Measurements from ENCODE around the gene MBOAT2. TPM values are rescaled to one million over a fixed set of nuclear protein-coding genes. Genes with fewer than 3 reads are reported as not detected.

Gene MBOAT2
- total and polyA plus RNA-seq, 2 experiments from 2014 or later: 15.9 to 22.7 TPM

- no peaks in the 10 kb centered on the region for H3F3A ChIP-seq (replicated peaks; ENCODE audit: low read depth)
- H3K4me3 Mint-ChIP-seq: no peak overlapping the region
- no peak overlapping the region for H3K27ac Mint-ChIP-seq
- TF ChIP-seq ZNF331 (CRISPR knock-in tag; IDR thresholded peaks at IDR 0.05; ENCODE audit: low read depth) (no peak), REST (IDR thresholded peaks at IDR 0.05; ENCODE audit: unreplicated experiment) (no peak), CREB1 (CRISPR knock-in tag; IDR thresholded peaks at IDR 0.05; ENCODE audit: low read depth) (no peak), EZH2phosphoT487 (IDR thresholded peaks at IDR 0.05; ENCODE audit: unreplicated experiment) (no peak), ETS1 (IDR thresholded peaks at IDR 0.05) (no peak), CTCF (conservative IDR thresholded peaks at IDR 0.05; ENCODE audit: low read depth in 2 of 2) (no peak), POLR2AphosphoS5 (IDR thresholded peaks at IDR 0.05; ENCODE audit: low read depth) (no peak), ZNF114 (CRISPR knock-in tag; IDR thresholded peaks at IDR 0.05) (no peak), ZNF462 (CRISPR knock-in tag; IDR thresholded peaks at IDR 0.05) (no peak), NANOG (IDR thresholded peaks at IDR 0.05; ENCODE audit: borderline replicate concordance) (no peak), STAT1 (IDR thresholded peaks at IDR 0.05; ENCODE audit: unreplicated experiment) (no peak), EZH2 (IDR thresholded peaks at IDR 0.05; ENCODE audit: low read depth, unreplicated experiment) (no peak), JUNB (IDR thresholded peaks at IDR 0.05; ENCODE audit: unreplicated experiment) (no peak)
- no peaks in the 10 kb centered on the region for H3K4me1 Mint-ChIP-seq
- DNase-seq (ENCODE audit: low spot score) (no peak), ATAC-seq (no peak)
- H3K9me3 Mint-ChIP-seq: peaks cover 7% of the 10 kb centered on the region; the same call in 2 of the 3 replicates
- H3K4me2 ChIP-seq: no peak overlapping the region
- no peaks in the 10 kb centered on the region for H3K36me3 ChIP-seq (ENCODE audit: insufficient read depth)
- H3K79me2 ChIP-seq (replicated peaks; ENCODE audit: insufficient read depth): peaks cover 94% of the 10 kb centered on the region
- H2AFZ ChIP-seq: no peak overlapping the region
- H3K27ac ChIP-seq (ENCODE audit: low read depth): no peak overlapping the region
- peaks cover 3% of the 10 kb centered on the region for H4K20me1 ChIP-seq (replicated peaks; ENCODE audit: insufficient read depth)
- no peaks in the 10 kb centered on the region; the same call in 1 of the 3 replicates for H3K36me3 Mint-ChIP-seq (ENCODE audit: low read depth)
- no peaks in the 10 kb centered on the region for H3K27me3 ChIP-seq (ENCODE audit: insufficient read depth)
- no peaks in the 10 kb centered on the region for H3K27me3 Mint-ChIP-seq (ENCODE audit: insufficient read depth, low read depth, poor library complexity)
- no peaks in the 10 kb centered on the region for H3K4me1 ChIP-seq (ENCODE audit: insufficient read depth)
- no peaks in the 10 kb centered on the region for H3K9me2 ChIP-seq (ENCODE audit: insufficient read depth)
- H3K4me3 ChIP-seq: no peak overlapping the region
These were observed 37.2 kb downstream of the MBOAT2 start for GRCh38 chr2:8966123-8966908.

Measured in GM23338 (cell line).